ENCODE measurements around the gene PTPRG.

Gene PTPRG

DNA sequence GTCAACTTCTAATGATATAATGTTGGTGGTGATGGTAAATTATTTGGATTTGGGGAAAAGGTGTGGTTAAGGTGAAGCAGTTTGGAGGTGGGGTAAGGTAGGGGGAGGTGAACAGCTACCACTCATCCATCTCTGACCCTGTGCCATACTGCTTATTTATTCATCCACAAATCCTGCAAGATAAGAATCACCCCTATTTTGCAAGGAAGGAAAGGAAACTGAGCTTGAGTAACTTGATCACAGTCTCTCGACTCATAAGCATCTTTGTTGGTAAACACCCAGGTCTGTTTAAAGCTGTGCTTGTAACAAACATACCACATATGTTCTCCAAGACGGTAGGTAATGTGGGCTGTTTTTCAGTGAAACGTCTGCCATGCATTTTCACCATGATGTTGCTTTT lies 67.3 kb downstream of the PTPRG start:
- TF ChIP-seq, protein P1, sequence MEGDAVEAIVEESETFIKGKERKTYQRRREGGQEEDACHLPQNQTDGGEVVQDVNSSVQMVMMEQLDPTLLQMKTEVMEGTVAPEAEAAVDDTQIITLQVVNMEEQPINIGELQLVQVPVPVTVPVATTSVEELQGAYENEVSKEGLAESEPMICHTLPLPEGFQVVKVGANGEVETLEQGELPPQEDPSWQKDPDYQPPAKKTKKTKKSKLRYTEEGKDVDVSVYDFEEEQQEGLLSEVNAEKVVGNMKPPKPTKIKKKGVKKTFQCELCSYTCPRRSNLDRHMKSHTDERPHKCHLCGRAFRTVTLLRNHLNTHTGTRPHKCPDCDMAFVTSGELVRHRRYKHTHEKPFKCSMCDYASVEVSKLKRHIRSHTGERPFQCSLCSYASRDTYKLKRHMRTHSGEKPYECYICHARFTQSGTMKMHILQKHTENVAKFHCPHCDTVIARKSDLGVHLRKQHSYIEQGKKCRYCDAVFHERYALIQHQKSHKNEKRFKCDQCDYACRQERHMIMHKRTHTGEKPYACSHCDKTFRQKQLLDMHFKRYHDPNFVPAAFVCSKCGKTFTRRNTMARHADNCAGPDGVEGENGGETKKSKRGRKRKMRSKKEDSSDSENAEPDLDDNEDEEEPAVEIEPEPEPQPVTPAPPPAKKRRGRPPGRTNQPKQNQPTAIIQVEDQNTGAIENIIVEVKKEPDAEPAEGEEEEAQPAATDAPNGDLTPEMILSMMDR (conservative IDR thresholded peaks at IDR 0.05), result no peak
- H3K27ac ChIP-seq, result peak overlapping the region; percentile 32; the same call in 1 of the 2 replicates

DNA sequence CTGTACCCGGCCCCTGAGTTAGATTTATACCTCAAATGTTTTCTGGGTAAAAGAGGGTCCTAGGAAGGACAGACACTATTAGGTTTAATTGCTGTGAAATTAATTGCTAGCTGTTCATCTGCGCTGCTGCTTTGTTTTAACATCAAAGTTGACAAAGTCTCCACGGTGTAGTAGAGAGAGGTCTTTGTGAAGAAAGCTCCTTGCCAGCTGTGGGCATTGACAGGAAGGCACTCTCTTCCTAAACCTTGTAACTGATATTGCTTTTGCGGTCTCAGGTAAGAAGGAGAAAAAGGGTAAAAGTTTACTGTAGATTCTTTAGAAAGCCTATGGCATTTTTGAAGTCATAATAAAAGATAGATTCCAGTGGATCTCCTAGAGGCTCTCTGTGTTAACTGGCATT lies 68.1 kb downstream of the PTPRG start:
- TF ChIP-seq, protein P1 (conservative IDR thresholded peaks at IDR 0.05), result no peak
- H3K27ac ChIP-seq, result no peak overlapping the region

DNA sequence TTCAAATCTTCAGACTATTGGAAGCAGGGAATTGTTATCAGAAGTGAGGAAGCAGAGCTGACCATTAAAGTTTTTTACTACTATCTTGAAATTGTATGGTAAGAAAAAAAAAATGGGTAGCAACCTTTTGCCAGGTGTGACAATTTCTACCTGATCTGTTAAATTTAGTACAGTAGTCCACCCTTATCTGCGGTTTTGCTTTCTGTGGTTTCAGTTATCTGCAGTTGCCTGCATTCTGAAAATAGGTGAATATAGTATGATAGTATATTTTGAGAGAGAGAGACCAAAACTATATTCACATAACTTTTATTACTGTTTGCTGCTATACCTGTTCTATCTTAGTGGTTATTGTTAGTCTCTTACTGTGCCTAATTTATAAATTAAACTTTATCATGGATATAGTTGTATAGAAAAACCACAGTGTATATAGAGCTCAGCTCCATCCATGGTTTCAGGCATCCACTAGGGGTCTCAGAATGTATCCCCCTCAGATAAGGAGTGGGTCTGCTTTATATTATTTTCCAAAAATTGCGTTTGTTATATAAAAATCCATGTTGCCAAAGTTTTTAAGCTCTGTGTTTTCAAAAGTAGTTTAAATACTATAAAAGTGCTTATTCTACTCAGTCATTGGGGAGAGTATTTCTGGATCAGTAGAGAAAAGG lies 69.9 kb downstream of the PTPRG start:
- no peak overlapping the region for H3K27ac ChIP-seq
- TF ChIP-seq, protein P1 (conservative IDR thresholded peaks at IDR 0.05), result no peak

DNA sequence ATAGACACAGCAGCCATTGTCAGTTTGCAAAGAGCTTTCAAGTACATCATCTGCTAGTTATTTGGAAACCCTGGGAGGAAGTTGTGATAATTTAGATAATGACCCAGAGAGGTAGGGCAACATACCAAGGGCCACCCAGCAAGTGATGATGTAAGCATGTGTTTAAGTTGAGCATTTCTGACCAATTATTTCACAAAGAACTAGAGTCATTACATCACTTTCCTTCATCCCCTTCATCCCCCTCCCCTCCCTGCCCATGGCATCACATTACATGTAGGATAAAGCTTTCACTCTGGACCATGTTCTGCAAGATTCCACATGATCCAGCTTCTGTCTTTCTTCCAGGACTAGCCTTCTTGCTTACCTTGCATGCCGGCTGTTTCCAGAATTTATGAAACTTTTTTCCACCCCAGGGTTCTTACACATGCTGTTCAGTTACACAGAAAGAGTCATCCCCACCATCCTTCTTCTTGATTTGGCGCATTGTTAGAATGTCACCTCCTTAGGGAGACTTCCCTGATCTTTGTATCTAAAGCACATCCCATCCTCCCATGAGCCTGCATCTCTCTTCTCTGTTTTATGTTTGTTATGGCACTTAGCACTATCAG lies 71.3 kb downstream of the PTPRG start:
- no peak overlapping the region for H3K27ac ChIP-seq
- TF ChIP-seq, protein P1 (conservative IDR thresholded peaks at IDR 0.05), result no peak

DNA sequence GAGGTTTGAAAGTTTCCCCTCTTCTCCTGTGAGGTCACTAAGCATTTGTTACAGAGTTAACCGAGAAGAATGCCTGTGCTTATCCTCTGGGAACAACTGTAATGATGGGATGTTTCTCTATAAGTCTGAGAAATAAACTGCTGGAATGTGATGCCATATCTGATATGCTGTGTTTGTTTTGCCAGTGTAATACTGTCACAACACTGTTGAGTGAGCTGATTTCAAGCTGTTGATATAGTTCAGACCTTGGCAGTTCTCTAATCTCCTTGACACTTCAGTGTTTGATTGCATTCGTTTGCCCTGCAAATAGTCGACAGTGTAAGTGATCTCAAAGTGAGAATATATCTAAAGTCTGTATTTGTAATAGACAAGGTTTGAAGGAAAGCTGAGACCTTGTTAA lies 73.3 kb downstream of the PTPRG start:
- no peak overlapping the region for H3K27ac ChIP-seq
- TF ChIP-seq, protein P1 (conservative IDR thresholded peaks at IDR 0.05), result no peak

DNA sequence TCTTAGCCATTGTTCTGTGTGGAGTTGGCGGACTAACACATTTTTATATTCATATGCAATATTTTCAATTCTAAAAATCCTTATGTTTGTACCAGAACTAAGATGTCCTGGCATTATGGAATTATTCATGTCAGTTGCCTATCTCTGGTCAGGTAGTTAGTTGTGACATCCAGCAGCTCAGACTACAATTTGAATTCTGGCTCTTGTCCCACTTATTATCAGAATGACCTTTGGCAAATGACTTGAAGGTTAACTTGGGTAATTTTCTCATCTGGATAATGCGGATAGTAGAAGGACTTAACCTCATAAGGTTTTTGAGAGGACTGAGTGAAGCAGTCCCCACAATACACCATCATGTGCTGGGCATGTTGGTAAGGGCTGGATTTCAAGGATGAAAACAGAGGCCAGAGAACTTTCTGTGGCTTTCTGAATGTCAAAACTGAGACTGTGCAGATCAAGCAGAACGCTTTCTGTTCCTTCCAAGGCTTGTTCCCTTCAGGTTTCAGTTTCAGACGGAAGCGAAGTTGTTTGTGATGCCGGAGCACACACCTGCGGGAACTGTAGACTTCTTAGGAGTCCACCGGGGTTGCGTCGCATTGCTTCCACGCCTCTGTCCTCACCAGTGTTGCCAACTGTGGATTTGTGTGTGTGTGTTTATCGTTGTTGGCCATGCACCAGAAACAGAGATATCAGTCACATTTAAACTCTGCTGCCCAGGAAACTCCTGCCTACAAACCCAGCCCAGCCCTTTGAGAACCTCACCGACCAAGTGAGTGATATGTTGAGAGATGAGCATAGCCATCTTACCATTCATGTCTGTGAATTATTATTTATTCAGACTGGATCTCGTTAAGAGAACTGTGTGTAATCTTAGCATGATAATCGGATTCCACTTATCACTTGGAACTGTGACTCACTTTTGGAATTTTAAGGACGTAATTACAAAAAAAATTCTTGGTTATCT lies 76.0 kb downstream of the PTPRG start:
- no peak overlapping the region; the same call in 1 of the 2 replicates for H3K27ac ChIP-seq
- TF ChIP-seq, protein P1 (conservative IDR thresholded peaks at IDR 0.05), result no peak

DNA sequence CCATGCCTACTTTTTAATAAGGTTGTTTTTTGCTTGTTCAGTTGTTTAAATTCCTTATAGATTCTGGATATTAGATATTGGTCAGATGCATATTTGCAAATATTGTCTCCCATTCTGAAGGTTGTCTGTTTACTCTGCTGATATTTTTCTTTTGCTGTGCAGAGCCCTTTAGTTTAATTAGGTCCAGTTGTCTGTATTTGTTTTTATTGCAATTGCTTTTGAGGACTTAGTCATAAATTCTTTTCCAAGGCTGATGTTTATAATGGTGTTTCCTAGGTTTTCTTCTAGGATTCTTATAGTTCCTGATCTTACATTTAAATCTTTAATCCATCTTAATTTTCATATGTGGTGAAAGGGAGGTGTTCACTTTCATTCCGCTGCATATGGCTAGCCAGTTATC lies 77.4 kb downstream of the PTPRG start:
- TF ChIP-seq, protein P1 (conservative IDR thresholded peaks at IDR 0.05), result no peak
- no peak overlapping the region for H3K27ac ChIP-seq

Data from VCaP (cell line).